ENCODE results near the gene P4HA1.
"Not testable (repeated sequence)": the region's sequence is repeated elsewhere in the genome, so short reads cannot be mapped to it uniquely, and the experiment has no call there.

The P4HA1 gene

GRCh38 chr10:73117976-73118743, 21.5 kb upstream of the P4HA1 start:
- H3K4me3 ChIP-seq (ENCODE audit: low read depth in 1 of 2, low read length in 2 of 2): no peak overlapping the region
- no peak overlapping the region for H3K9ac ChIP-seq (ENCODE audit: low read depth in 1 of 2, low read length in 2 of 2)
- no peak overlapping the region for H3K27ac ChIP-seq (ENCODE audit: low read depth, low read length)
- no peaks in the 10 kb centered on the region for H3K9me3 ChIP-seq (ENCODE audit: control insufficient read depth in 1 of 2, low read length in 2 of 2)
- peaks cover 5 to 12% of the 10 kb centered on the region in 2 donors for H3K36me3 ChIP-seq (ENCODE audit: control insufficient read depth in 1 of 2, insufficient read depth in 2 of 2, low read length in 2 of 2)
- no peaks in the 10 kb centered on the region for H3K4me1 ChIP-seq (ENCODE audit: control insufficient read depth in 1 of 2, insufficient read depth in 2 of 2, low read length in 2 of 2)
- no peaks in the 10 kb centered on the region for H3K27me3 ChIP-seq (ENCODE audit: control insufficient read depth in 1 of 2, insufficient read depth in 2 of 2, low read length in 2 of 2)

GRCh38 chr10:73116017-73116416, 19.4 kb upstream of the P4HA1 start:
- no peaks in the 10 kb centered on the region for H3K27me3 ChIP-seq (ENCODE audit: control insufficient read depth in 1 of 2, insufficient read depth in 2 of 2, low read length in 2 of 2)
- no peaks in the 10 kb centered on the region for H3K4me1 ChIP-seq (ENCODE audit: control insufficient read depth in 1 of 2, insufficient read depth in 2 of 2, low read length in 2 of 2)
- peaks cover 5 to 12% of the 10 kb centered on the region in 2 donors for H3K36me3 ChIP-seq (ENCODE audit: control insufficient read depth in 1 of 2, insufficient read depth in 2 of 2, low read length in 2 of 2)
- no peak overlapping the region for H3K4me3 ChIP-seq (ENCODE audit: low read depth in 1 of 2, low read length in 2 of 2)
- H3K9me3 ChIP-seq (ENCODE audit: control insufficient read depth in 1 of 2, low read length in 2 of 2): no peaks in the 10 kb centered on the region
- no peak overlapping the region for H3K27ac ChIP-seq (ENCODE audit: low read depth, low read length)
- no peak overlapping the region for H3K9ac ChIP-seq (ENCODE audit: low read depth in 1 of 2, low read length in 2 of 2)

DNA sequence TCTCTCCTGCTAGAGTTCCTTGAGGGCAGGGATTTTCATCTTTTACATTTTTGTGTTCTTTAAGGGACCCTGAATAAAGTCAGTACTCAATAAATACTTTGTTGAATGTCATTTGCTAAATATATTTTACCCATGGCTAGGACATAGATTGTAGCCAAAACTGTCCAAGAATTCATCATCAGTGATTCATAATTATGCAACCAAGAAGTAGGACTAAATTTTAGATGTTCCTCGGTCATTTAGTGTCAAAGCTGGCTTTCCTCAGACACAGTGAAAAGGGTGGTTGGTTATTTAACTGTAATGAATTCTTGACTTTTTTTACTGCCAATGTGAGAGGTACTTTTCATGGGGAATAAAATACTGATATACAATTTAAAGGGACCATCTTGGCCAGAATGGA, 16.9 kb upstream of the P4HA1 start:
- Histone ChIP-seq H3K27me3 (ENCODE audit: control insufficient read depth in 1 of 2, insufficient read depth in 2 of 2, low read length in 2 of 2) (no peaks in the 10 kb centered on the region), H3K4me3 (ENCODE audit: low read depth in 1 of 2, low read length in 2 of 2) (no peak overlapping the region), H3K36me3 (ENCODE audit: control insufficient read depth in 1 of 2, insufficient read depth in 2 of 2, low read length in 2 of 2) (peaks cover 0 to 5% of the 10 kb centered on the region in 2 donors), H3K9me3 (ENCODE audit: control insufficient read depth in 1 of 2, low read length in 2 of 2) (no peaks in the 10 kb centered on the region), H3K9ac (ENCODE audit: low read depth in 1 of 2, low read length in 2 of 2) (no peak overlapping the region), H3K27ac (ENCODE audit: low read depth, low read length) (no peak overlapping the region), H3K4me1 (ENCODE audit: control insufficient read depth in 1 of 2, insufficient read depth in 2 of 2, low read length in 2 of 2) (no peaks in the 10 kb centered on the region)

DNA sequence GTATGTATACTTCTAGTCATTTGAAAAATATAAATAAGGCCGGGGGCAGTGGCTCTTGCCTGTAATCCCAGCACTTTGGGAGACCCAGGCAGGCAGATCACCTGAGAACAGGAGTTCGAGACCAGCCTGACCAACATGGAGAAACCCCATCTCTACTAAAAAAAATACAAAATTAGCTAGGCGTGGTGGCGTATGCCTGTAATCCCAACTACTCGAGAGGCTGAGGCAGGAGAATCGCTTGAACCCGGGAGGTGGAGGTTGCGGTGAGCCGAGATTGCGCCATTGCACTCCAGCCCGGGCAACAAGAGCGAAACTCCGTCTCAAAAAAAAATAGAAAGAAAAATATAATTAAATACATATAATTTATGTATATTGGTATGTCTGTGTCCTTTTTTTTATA, 15.4 kb upstream of the P4HA1 start:
- not testable (repeated sequence) for H3K4me1 ChIP-seq (ENCODE audit: control insufficient read depth in 1 of 2, insufficient read depth in 2 of 2, low read length in 2 of 2); H3K4me3 ChIP-seq (ENCODE audit: low read depth in 1 of 2, low read length in 2 of 2); H3K36me3 ChIP-seq (ENCODE audit: control insufficient read depth in 1 of 2, insufficient read depth in 2 of 2, low read length in 2 of 2); H3K9me3 ChIP-seq (ENCODE audit: control insufficient read depth in 1 of 2, low read length in 2 of 2); H3K27me3 ChIP-seq (ENCODE audit: control insufficient read depth in 1 of 2, insufficient read depth in 2 of 2, low read length in 2 of 2); H3K9ac ChIP-seq (ENCODE audit: low read depth in 1 of 2, low read length in 2 of 2); H3K27ac ChIP-seq (ENCODE audit: low read depth, low read length)

DNA sequence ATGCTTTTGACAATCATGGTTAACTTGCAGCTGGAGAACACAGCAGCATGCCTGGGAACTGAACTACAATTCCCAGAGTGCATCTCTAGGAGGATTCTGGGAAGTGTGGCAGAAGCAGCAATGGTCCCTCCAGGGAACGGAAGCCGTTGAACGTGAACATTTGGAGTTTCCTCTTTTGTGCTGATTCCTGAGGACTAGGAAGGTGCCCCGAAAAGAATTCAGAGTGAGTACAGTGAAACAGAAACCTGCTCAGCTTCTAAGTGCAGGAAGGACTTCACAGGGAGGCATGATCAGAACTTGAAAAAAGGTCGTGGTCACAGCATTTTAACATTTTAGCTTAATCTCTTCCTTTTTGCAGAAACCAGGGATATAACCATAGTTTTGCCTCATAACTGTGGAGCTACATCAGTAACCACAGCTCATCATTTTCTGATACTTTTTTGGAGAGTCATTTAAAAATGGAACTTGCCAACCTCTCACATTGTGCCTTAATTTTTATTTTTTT, 13.7 kb upstream of the P4HA1 start, which contains the start of gene NUDT13:
Gene NUDT13 (plus strand): TSS at position 111 of the 505 bp plus-strand sequence. CDS start 3,911 bp downstream, outside the sequence.
- H3K9me3 ChIP-seq (ENCODE audit: control insufficient read depth in 1 of 2, low read length in 2 of 2): no peaks in the 10 kb centered on the region
- H3K27me3 ChIP-seq (ENCODE audit: control insufficient read depth in 1 of 2, insufficient read depth in 2 of 2, low read length in 2 of 2): no peaks in the 10 kb centered on the region
- peak within 1 kb of the TSS; percentile 81 to 83 for H3K4me3 ChIP-seq (ENCODE audit: low read depth in 1 of 2, low read length in 2 of 2)
- peaks cover 0 to 3% of the 10 kb centered on the region in 2 donors for H3K36me3 ChIP-seq (ENCODE audit: control insufficient read depth in 1 of 2, insufficient read depth in 2 of 2, low read length in 2 of 2)
- no peaks in the 10 kb centered on the region for H3K4me1 ChIP-seq (ENCODE audit: control insufficient read depth in 1 of 2, insufficient read depth in 2 of 2, low read length in 2 of 2)
- peak within 1 kb of the TSS; percentile 80 for H3K27ac ChIP-seq (ENCODE audit: low read depth, low read length)
- peak within 1 kb of the TSS; percentile 73 to 85 for H3K9ac ChIP-seq (ENCODE audit: low read depth in 1 of 2, low read length in 2 of 2)

- not testable (repeated sequence) for H3K9ac ChIP-seq (ENCODE audit: low read depth in 1 of 2, low read length in 2 of 2); H3K27me3 ChIP-seq (ENCODE audit: control insufficient read depth in 1 of 2, insufficient read depth in 2 of 2, low read length in 2 of 2); H3K27ac ChIP-seq (ENCODE audit: low read depth, low read length); H3K9me3 ChIP-seq (ENCODE audit: control insufficient read depth in 1 of 2, low read length in 2 of 2); H3K4me1 ChIP-seq (ENCODE audit: control insufficient read depth in 1 of 2, insufficient read depth in 2 of 2, low read length in 2 of 2); H3K36me3 ChIP-seq (ENCODE audit: control insufficient read depth in 1 of 2, insufficient read depth in 2 of 2, low read length in 2 of 2); H3K4me3 ChIP-seq (ENCODE audit: low read depth in 1 of 2, low read length in 2 of 2)
These were observed 12.6 kb upstream of the P4HA1 start for GRCh38 chr10:73109248-73109652.

- no peak overlapping the region for H3K27ac ChIP-seq (ENCODE audit: low read depth, low read length)
These were observed 9.6 kb upstream of the P4HA1 start for GRCh38 chr10:73106301-73106700.

GRCh38 chr10:73099141-73099540, 2.5 kb upstream of the P4HA1 start:
- H3K4me3 ChIP-seq (ENCODE audit: low read depth in 1 of 2, low read length in 2 of 2): no peak overlapping the region
- H3K36me3 ChIP-seq (ENCODE audit: control insufficient read depth in 1 of 2, insufficient read depth in 2 of 2, low read length in 2 of 2): no peaks in the 10 kb centered on the region
- peaks cover 10 to 14% of the 10 kb centered on the region in 2 donors for H3K4me1 ChIP-seq (ENCODE audit: control insufficient read depth in 1 of 2, insufficient read depth in 2 of 2, low read length in 2 of 2)
- no peak overlapping the region for H3K9ac ChIP-seq (ENCODE audit: low read depth in 1 of 2, low read length in 2 of 2)
- no peak overlapping the region for H3K27ac ChIP-seq (ENCODE audit: low read depth, low read length)
- no peaks in the 10 kb centered on the region for H3K27me3 ChIP-seq (ENCODE audit: control insufficient read depth in 1 of 2, insufficient read depth in 2 of 2, low read length in 2 of 2)
- H3K9me3 ChIP-seq (ENCODE audit: control insufficient read depth in 1 of 2, low read length in 2 of 2): no peaks in the 10 kb centered on the region

More at GRCh38 chr10:73106301-73106700, 9.6 kb upstream of the P4HA1 start:
- Histone ChIP-seq H3K9me3 (ENCODE audit: control insufficient read depth in 1 of 2, low read length in 2 of 2) (no peaks in the 10 kb centered on the region), H3K27me3 (ENCODE audit: control insufficient read depth in 1 of 2, insufficient read depth in 2 of 2, low read length in 2 of 2) (no peaks in the 10 kb centered on the region), H3K36me3 (ENCODE audit: control insufficient read depth in 1 of 2, insufficient read depth in 2 of 2, low read length in 2 of 2) (no peaks in the 10 kb centered on the region), H3K4me1 (ENCODE audit: control insufficient read depth in 1 of 2, insufficient read depth in 2 of 2, low read length in 2 of 2) (no peaks in the 10 kb centered on the region), H3K4me3 (ENCODE audit: low read depth in 1 of 2, low read length in 2 of 2) (no peak overlapping the region), H3K9ac (ENCODE audit: low read depth in 1 of 2, low read length in 2 of 2) (no peak overlapping the region)

GRCh38 chr10:73097305-73097670, 622 bp upstream of the P4HA1 start:
- Histone ChIP-seq H3K9me3 (ENCODE audit: control insufficient read depth in 1 of 2, low read length in 2 of 2) (no peaks in the 10 kb centered on the region), H3K27ac (ENCODE audit: low read depth, low read length) (peak overlapping the region; percentile 52), H3K4me1 (ENCODE audit: control insufficient read depth in 1 of 2, insufficient read depth in 2 of 2, low read length in 2 of 2) (peaks cover 13 to 14% of the 10 kb centered on the region in 2 donors), H3K36me3 (ENCODE audit: control insufficient read depth in 1 of 2, insufficient read depth in 2 of 2, low read length in 2 of 2) (no peaks in the 10 kb centered on the region), H3K9ac (ENCODE audit: low read depth in 1 of 2, low read length in 2 of 2) (peak overlapping the region; percentile 50 to 98), H3K27me3 (ENCODE audit: control insufficient read depth in 1 of 2, insufficient read depth in 2 of 2, low read length in 2 of 2) (no peaks in the 10 kb centered on the region), H3K4me3 (ENCODE audit: low read depth in 1 of 2, low read length in 2 of 2) (peak overlapping the region; percentile 93 to 99)

DNA sequence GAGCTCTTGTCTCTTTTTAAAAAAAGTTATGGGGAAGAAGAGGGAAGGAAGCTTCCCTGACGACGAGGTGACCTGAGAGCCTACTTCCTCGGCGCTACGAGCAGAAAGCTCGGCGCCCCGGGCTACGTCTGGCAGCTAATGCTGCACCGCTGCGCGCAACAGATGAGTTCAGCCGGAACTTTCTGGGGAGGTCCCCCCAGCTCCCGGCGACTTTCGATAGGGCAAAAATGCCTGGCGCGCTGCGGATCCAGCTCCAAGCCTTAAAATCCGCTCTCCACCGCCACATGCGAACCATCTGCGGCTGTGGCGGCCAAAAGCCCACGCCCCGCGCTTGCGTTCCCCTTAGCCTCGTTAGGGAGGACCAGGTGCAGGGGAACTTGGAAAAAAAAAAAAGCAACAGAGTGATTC, 621 bp downstream of the P4HA1 start:
- Histone ChIP-seq H3K27me3 (ENCODE audit: control insufficient read depth in 1 of 2, insufficient read depth in 2 of 2, low read length in 2 of 2) (no peaks in the 10 kb centered on the region), H3K9ac (ENCODE audit: low read depth in 1 of 2, low read length in 2 of 2) (peak overlapping the region; percentile 73 to 98), H3K9me3 (ENCODE audit: control insufficient read depth in 1 of 2, low read length in 2 of 2) (no peaks in the 10 kb centered on the region), H3K4me3 (ENCODE audit: low read depth in 1 of 2, low read length in 2 of 2) (peak overlapping the region; percentile 93 to 99), H3K27ac (ENCODE audit: low read depth, low read length) (peak overlapping the region; percentile 94), H3K36me3 (ENCODE audit: control insufficient read depth in 1 of 2, insufficient read depth in 2 of 2, low read length in 2 of 2) (no peaks in the 10 kb centered on the region), H3K4me1 (ENCODE audit: control insufficient read depth in 1 of 2, insufficient read depth in 2 of 2, low read length in 2 of 2) (peaks cover 13 to 14% of the 10 kb centered on the region in 2 donors)
